Panc1 (cell line): ENCODE results near the gene CREBRF. TPM values are rescaled to one million over a fixed set of nuclear protein-coding genes. Genes with fewer than 3 reads are reported as not detected.

ENCODE experiments used
- ATAC-seq: fragments of 200-7000 bp; cut with Tn5 transposase; 2 replicates; pipeline ENCODE4 v1.9.1; 2020; ENCODE audit warnings: mild to moderate bottlenecking, moderate library complexity
- BruUV-seq: library from RNA; stranded (reverse); fragments of 400-500 nt; replicated peaks from 2 replicates; lab custom pipeline; 2021; lab: Mats Ljungman, UMichigan
- CTCF ChIA-PET: fragments of 300-600 bp; sonication (Branson Sonifier 250); formaldehyde crosslinking; loops from one replicate; lab custom pipeline; 2022; ENCODE audit warnings: antibody characterized with exemption; lab: Charles Lee
- POLR2A ChIA-PET: fragments of 300-600 bp; sonication (Branson Sonifier 250); formaldehyde crosslinking; loops from one replicate; lab custom pipeline; 2022; ENCODE audit warnings: antibody characterized with exemption; lab: Charles Lee
- DNase-seq: peaks from one replicate; pipeline ENCODE4 v3.0.0-alpha.2; 2010; ENCODE audit warnings: low read depth, low spot score
- H3K27ac ChIP-seq: 2 replicates; pipeline ENCODE4 v1.5.1; 2011; ENCODE audit warnings: mild to moderate bottlenecking, low read length, inconsistent platforms
- H3K27me3 ChIP-seq: fragments of 200-500 bp; sonication (Bioruptor generic); 2 replicates; pipeline ENCODE4 v1.6.0; 2014; ENCODE audit warnings: low read length, inconsistent platforms; ENCODE audit not compliant: control insufficient read depth, insufficient read depth
- H3K36me3 ChIP-seq: fragments of 200-500 bp; sonication (Bioruptor generic); 2 replicates; pipeline ENCODE4 v1.5.1; 2014; ENCODE audit warnings: inconsistent platforms, mild to moderate bottlenecking, low read length, moderate library complexity; ENCODE audit not compliant: control insufficient read depth, insufficient read depth
- H3K4me1 ChIP-seq: 2 replicates; pipeline ENCODE4 v1.5.1; 2011; ENCODE audit warnings: inconsistent platforms, mild to moderate bottlenecking, low read length, moderate library complexity; ENCODE audit not compliant: control insufficient read depth, insufficient read depth
- H3K4me3 ChIP-seq, 2 experiments: 2 replicates each; pipeline ENCODE4 v1.5.1; 2011 to 2012; ENCODE audit warnings: low read depth in 2 of 2, low read length in 2 of 2, mild to moderate bottlenecking in 2 of 2, inconsistent platforms in 1 of 2, moderate library complexity in 1 of 2
- H3K9me3 ChIP-seq: fragments of 200-500 bp; sonication (Bioruptor generic); 2 replicates; pipeline ENCODE4 v1.5.1; 2014; ENCODE audit warnings: low read depth, mild to moderate bottlenecking, inconsistent platforms, low read length, moderate library complexity; ENCODE audit not compliant: control insufficient read depth, insufficient read depth
- CTCF ChIP-seq: fragments of 450-650 bp; IDR thresholded peaks from 2 replicates; pipeline ENCODE4 v1.5.1; 2017; ENCODE audit warnings: mild to moderate bottlenecking
- POLR2AphosphoS5 ChIP-seq: IDR thresholded peaks from 2 replicates; pipeline ENCODE4 v1.6.1; 2012; ENCODE audit warnings: mild to moderate bottlenecking, low read depth, low read length, moderate library complexity
- REST ChIP-seq, 2 experiments: IDR thresholded peaks; 2 replicates each; pipeline ENCODE4 v1.6.1; 2011 to 2012; ENCODE audit warnings: low read depth in 2 of 2, control low read depth in 1 of 2, low read length in 1 of 2, mild to moderate bottlenecking in 1 of 2, moderate library complexity in 1 of 2; ENCODE audit not compliant: insufficient read depth in 1 of 2
- SIN3A ChIP-seq: IDR thresholded peaks from 2 replicates; pipeline ENCODE4 v1.6.1; 2012; ENCODE audit warnings: low read depth, mild to moderate bottlenecking, low read length, moderate library complexity, borderline replicate concordance; ENCODE audit not compliant: insufficient read depth
- TCF7L2 ChIP-seq: IDR thresholded peaks from 2 replicates; pipeline ENCODE4 v1.6.1; 2011; ENCODE audit warnings: mild to moderate bottlenecking, low read depth, low read length, inconsistent platforms
- in situ Hi-C: cut with HindIII; loops from 2 replicates; pipeline ENCODE4 v1.10.0; 2016; ENCODE audit warnings: low sequenced_read_pairs, low pct_unique_long_range_greater_than_20kb
- intact Hi-C: fragments of 100-400 bp; cut with micrococcal nuclease; formaldehyde crosslinking; loops from one replicate; pipeline ENCODE4 v1.10.0; 2022; ENCODE audit not compliant: unreplicated experiment
- total RNA-seq: library from RNA; stranded (reverse); gene quantifications from one replicate; pipeline ENCODE4 v1.2.1, GENCODE V29; 2021; ENCODE audit not compliant: unreplicated experiment

The CREBRF gene
- total RNA-seq, 1 experiment from 2014 or later: 9.0 TPM

DNA sequence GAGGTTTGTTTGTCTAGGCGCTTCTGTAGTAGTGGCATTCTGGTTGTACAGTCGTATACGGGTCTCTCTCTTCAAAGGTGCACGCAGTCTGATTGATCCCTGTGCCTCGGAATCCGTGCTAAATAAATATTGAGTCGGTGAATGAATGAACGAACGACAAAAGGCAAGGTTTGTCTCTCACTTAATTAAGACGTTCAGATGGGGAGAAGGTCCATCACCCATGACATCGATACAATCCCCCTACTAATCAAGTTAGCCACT is 500 bp upstream of the CREBRF start:
- no TSS peak for BruUV-seq
- ATAC-seq: no peak
- intact Hi-C loops (loop anchor here (10.0 kb wide), 1 partner anchor 71 kb away; the partner anchor contains the start of gene ATP6V0E1), in situ Hi-C loops (no loop called here)
- Histone ChIP-seq H3K27me3 (no peaks in the 10 kb centered on the region), H3K4me1 (peaks cover 24% of the 10 kb centered on the region), H3K27ac (peak overlapping the region; percentile 88), H3K4me3 (peak overlapping the region; percentile 57 to 77), H3K9me3 (no peaks in the 10 kb centered on the region), H3K36me3 (no peaks in the 10 kb centered on the region; the same call in 1 of the 2 replicates)
- TF ChIP-seq SIN3A (no peak), TCF7L2 (no peak), CTCF (no peak), POLR2AphosphoS5 (no peak), REST (IDR thresholded peaks at IDR 0.05; ENCODE audit: insufficient read depth in 1 of 2, low read depth in 2 of 2, low read length in 1 of 2) (no peak)
- CTCF ChIA-PET: no interaction called here
- POLR2A ChIA-PET: no interaction called here
- no peak for DNase-seq

DNA sequence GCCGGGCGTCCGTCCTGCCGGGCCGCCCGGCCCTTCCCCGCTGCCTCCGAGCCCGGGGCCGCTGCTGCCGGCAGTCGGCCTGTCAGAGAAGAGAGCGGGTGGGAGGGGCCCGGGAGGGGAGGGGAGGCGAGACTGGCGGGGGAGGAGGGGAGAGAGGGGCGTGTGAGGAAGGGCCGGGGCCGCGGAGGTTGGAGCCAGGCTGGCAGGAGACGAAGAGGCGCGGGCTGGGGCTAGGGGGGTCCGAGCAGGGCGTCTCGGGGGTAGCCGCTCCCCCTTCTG is 570 bp downstream of the CREBRF start:
- in situ Hi-C loops: no loop called here
- no peaks in the 10 kb centered on the region for H3K27me3 ChIP-seq
- H3K9me3 ChIP-seq: no peaks in the 10 kb centered on the region
- peaks cover 20% of the 10 kb centered on the region for H3K4me1 ChIP-seq
- H3K4me3 ChIP-seq: peak overlapping the region; percentile 57 to 77
- intact Hi-C loops: loop anchor here (10.0 kb wide), 1 partner anchor 72 kb away; the partner anchor contains the start of gene ATP6V0E1
- ATAC-seq (peak; percentile 76), DNase-seq (no peak)
- H3K27ac ChIP-seq: no peak overlapping the region
- BruUV-seq: no TSS peak
- POLR2A ChIA-PET: interaction anchor here (0.7 kb wide), 1 partner anchor 146 kb away, joined by 3 read pairs; no protein-coding TSS in a partner anchor
- CTCF ChIA-PET: interaction anchor here (0.6 to 1.5 kb wide), 5 partner anchors 73 to 350 kb away, joined by 3 to 7 read pairs (median 6); partner anchors contain the start of gene ATP6V0E1
- no peaks in the 10 kb centered on the region; the same call in 1 of the 2 replicates for H3K36me3 ChIP-seq
- TF ChIP-seq SIN3A (peak; percentile 96; the same call in 1 of the 2 replicates), TCF7L2 (no peak), REST (IDR thresholded peaks at IDR 0.05; ENCODE audit: insufficient read depth in 1 of 2, low read depth in 2 of 2, low read length in 1 of 2) (no peak)
